ENCODE measurements around the gene PLB1. TPM values are rescaled to one million over a fixed set of nuclear protein-coding genes. Genes with fewer than 3 reads are reported as not detected.
A peak's percentile ranks its signal among the peaks of the same experiment; 100 is the strongest.

Gene PLB1
- total RNA-seq, 4 donors from 2014 or later: 1.1 to 6.5 (median 2.3) TPM

GRCh38 chr2:28648671-28649395 is 153.0 kb downstream of the PLB1 start:
- Histone ChIP-seq H3K27ac (peak overlapping the region; percentile 66 to 85 (median 76)), H3K4me1 (peaks cover 14 to 63% (median 36%) of the 10 kb centered on the region in 3 donors), H3K27me3 (no peaks in the 10 kb centered on the region), H3K9me3 (no peaks in the 10 kb centered on the region), H3K36me3 (no peaks in the 10 kb centered on the region), H3K4me3 (no peak overlapping the region)
- TF ChIP-seq CTCF (IDR thresholded peaks at IDR 0.05) (no peak), POLR2A (IDR thresholded peaks at IDR 0.05) (no peak)
- intact Hi-C loops (cut with DNase I): no loop called here
- 48 to 57% methylated on average over 3 of the region's 4 CpGs for WGBS, 2 donors
- no peak for DNase-seq

GRCh38 chr2:28649481-28650265 is 153.8 kb downstream of the PLB1 start:
- 43 to 48% methylated on average over 7 to 8 of the region's 8 CpGs for WGBS, 2 donors
- DNase-seq: no peak
- intact Hi-C loops (cut with DNase I): no loop called here
- Histone ChIP-seq H3K9me3 (no peaks in the 10 kb centered on the region), H3K27ac (peak overlapping the region; percentile 66 to 85 (median 76)), H3K4me3 (no peak overlapping the region), H3K27me3 (no peaks in the 10 kb centered on the region), H3K4me1 (peaks cover 14 to 63% (median 32%) of the 10 kb centered on the region in 3 donors), H3K36me3 (no peaks in the 10 kb centered on the region)
- no peak for TF ChIP-seq CTCF (IDR thresholded peaks at IDR 0.05)
- no peak for TF ChIP-seq POLR2A (IDR thresholded peaks at IDR 0.05)

GRCh38 chr2:28650266-28650584 is 154.4 kb downstream of the PLB1 start:
- TF ChIP-seq CTCF (IDR thresholded peaks at IDR 0.05): no peak
- no peak for TF ChIP-seq POLR2A (IDR thresholded peaks at IDR 0.05)
- Histone ChIP-seq H3K9me3 (no peaks in the 10 kb centered on the region), H3K4me3 (no peak overlapping the region), H3K27me3 (no peaks in the 10 kb centered on the region), H3K36me3 (no peaks in the 10 kb centered on the region), H3K27ac (peak overlapping the region; percentile 66 to 85 (median 76)), H3K4me1 (peaks cover 14 to 63% (median 32%) of the 10 kb centered on the region in 3 donors)
- no peak for DNase-seq
- 28 to 32% methylated on average over 4 of the region's 4 CpGs for WGBS, 2 donors
- intact Hi-C loops (cut with DNase I): no loop called here

GRCh38 chr2:28652217-28652616 is 156.4 kb downstream of the PLB1 start:
- H3K9me3 ChIP-seq: no peaks in the 10 kb centered on the region
- TF ChIP-seq POLR2A (IDR thresholded peaks at IDR 0.05) (no peak), CTCF (IDR thresholded peaks at IDR 0.05) (no peak)

More at GRCh38 chr2:28652217-28652616, 156.4 kb downstream of the PLB1 start:
- Histone ChIP-seq H3K4me1 (peaks cover 14 to 74% (median 32%) of the 10 kb centered on the region in 3 donors), H3K4me3 (no peak overlapping the region), H3K36me3 (no peaks in the 10 kb centered on the region), H3K27me3 (no peaks in the 10 kb centered on the region), H3K27ac (peak overlapping the region in 2 of 4 donors; percentile 30 to 41)
- intact Hi-C loops (cut with DNase I): no loop called here
- no peak for DNase-seq
- WGBS, 2 donors: 31 to 41% methylated on average over 1 of the region's 1 CpG

Measured in esophagus squamous epithelium (tissue), 5 donors.